TTC549 (cell line): Measurements from ENCODE around the gene SPECC1.
"Not testable (repeated sequence)": the region's sequence is repeated elsewhere in the genome, so short reads cannot be mapped to it uniquely, and the experiment has no call there.

Source experiments
- FAIRE-seq: peaks from 2 replicates; lab custom pipeline; 2012; peaks lifted over from hg19 to GRCh38; lab: Jason Lieb, UNC

Gene SPECC1

DNA sequence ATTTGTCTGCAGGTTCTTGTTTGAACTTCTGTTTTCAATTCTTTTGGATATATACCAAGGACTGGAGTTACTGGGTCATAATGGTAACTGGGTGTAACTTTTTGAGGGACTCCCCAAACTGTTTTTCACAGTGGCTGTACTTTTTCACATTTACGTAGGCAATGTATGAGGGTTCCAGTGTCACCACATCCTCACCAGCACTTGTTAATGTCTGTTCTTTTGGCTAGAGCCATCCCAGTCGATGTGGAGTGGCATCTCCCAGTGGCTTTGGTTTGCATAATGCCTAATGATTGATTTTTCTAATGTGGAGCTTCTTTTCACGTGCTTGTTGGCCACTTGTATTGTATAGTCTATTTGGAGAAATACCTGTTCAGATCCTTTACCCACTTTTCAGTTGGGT, 59.3 kb downstream of the SPECC1 start:
- no peak for FAIRE-seq

DNA sequence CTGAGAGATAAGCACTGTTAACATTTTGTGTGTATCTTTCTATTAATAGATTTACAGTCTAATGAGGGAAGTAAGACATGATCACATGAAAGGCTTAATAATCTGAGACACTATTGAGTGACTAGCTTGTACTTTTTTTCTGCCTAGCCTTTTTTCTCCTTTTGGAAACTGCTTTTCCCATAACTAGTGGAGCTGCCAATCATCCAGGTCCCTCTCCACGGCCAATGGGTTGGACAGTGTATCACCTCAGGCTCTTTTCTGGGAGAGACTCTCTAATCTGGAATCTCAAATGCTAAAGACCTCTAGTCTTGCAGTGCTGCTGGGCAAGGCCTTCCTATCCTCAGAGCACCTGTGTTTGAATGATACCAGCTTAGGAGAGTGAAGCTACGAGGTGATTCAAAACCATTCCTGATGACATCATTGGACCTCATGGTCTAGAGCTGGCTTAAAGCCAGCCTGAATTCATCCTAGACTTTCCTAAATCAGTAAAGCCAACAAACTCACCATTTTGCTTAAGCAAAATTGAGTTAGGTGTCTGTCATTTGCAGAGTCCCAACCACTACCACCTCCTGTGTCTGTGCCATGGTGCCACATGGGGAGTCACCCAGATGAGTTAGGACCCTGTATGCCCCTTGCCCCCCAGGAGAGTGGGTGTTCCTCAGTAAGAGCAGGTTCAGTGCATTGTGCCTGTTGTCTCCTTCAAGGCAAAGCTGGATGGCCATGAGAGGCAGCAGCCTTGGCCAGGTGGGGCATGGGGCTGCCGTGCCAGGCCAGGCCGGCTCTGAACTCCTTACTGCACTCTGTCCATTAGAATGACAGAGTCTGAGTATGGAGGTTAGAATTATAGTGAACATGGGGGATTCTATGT, 62.9 kb downstream of the SPECC1 start:
- no peak for FAIRE-seq

DNA sequence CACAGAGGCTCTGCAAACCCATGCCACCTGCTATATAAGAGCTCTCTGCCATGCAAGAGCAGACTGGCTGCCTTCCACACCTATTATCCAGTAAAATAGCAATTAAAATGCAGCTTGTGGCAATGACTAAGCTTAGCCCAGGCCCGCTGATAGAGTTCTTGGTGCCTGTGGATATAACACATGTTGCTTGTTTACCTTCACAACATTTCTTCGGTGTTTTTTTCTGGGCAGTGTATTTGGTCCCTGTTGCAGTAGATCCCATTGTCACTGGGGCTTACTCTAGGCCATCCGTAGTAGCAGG, 63.5 kb downstream of the SPECC1 start:
- FAIRE-seq: no peak

DNA sequence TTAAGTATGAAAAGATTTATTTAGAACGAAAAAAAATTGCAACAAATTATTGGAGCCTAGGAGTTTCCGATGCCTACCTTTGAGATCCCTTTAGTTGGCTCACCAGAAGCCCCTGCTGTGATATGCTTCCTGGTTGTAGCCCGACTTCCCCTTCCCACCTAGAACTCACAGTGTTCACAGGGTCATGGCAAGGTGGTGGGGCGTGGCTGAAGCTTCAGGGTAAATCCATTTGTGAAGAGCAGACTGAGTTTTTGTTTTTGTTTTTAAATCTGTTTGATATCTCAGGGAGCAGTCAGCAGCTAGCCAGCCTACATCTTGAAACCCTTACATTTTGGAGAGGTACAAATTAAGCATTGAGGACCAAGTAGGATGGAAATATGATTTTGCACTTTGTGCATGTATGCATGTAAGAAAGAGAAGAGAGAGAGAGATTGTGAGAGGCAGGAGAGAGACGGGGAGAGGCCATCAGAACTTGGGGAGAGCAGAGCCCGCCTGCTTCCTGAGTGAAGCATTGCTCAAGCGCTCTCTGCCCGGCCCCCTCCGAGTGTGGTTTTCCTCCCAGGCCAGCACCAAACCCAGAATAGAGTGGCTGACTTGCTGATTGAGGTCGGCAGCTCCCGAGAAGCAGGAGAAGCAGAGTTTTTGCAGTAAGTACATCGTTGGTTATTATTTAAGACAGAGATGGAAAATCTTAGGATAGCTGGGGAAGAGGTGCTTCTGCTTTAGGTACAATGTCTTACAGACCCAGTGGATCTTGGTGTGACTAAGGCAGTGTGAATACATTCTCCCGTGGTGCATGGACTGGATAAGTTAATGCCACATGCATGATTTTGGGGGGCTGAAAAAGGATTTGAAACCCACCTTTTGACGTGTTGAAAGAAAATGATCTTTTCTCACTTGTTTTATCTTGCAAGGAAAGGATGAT, 64.2 kb downstream of the SPECC1 start:
- no peak for FAIRE-seq

DNA sequence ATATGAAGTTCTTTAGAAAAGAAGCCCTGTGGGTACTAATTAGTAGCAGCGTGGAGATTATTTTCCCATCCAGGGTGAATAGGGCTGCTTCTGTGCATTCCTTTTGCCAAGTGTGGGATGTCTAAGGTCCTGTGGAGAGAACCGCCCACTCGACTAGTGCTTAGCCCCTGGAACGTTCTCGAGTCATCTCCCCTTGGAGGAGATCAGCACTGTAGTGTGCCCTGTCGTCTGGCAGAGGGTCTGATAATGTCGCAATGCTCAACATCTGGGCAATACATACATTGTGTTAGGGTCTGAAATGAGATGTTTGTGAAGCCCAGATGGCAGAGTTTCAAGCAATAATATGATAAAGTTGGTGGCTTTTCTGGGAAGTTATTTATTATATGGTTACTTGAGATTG, 64.8 kb downstream of the SPECC1 start:
- no peak for FAIRE-seq

DNA sequence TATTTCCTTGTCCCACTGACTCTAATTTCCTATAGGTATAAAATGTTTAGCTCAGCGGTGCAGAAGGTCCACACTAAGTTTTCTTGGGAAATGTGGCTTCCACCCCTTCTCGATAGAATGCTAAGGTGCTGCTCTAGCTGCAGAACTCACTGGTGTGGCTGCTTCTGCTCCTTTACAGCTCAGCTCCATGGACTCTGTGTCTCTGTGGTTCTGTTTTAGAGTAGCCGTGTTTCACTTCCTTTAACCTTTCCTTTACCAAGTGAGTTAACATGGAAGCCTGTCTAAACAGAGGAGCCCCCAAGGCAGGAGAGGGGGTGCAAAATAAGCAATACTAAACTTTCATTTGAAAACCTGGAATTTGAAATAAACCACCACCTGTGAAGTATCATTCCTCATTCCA, 65.3 kb downstream of the SPECC1 start:
- FAIRE-seq: no peak

DNA sequence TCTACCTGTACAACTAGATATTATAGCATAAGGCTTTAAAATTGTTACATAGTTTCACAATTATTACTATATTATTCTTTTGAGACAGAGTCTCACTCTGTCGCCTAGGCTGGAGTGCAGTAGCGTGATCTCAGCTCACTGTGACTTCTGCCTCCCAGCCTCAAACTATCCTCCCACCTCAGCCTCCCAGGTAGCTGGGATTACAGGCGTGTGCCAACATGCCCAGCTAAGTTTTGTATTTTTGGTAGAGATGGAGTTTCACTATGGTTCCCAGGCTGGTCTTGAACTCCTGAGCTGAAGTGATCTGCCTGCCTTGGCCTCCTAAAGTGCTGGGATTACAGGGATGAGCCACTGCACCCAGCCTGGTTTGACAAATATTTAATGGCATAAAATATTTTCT, 67.0 kb downstream of the SPECC1 start:
- not testable (repeated sequence) for FAIRE-seq

DNA sequence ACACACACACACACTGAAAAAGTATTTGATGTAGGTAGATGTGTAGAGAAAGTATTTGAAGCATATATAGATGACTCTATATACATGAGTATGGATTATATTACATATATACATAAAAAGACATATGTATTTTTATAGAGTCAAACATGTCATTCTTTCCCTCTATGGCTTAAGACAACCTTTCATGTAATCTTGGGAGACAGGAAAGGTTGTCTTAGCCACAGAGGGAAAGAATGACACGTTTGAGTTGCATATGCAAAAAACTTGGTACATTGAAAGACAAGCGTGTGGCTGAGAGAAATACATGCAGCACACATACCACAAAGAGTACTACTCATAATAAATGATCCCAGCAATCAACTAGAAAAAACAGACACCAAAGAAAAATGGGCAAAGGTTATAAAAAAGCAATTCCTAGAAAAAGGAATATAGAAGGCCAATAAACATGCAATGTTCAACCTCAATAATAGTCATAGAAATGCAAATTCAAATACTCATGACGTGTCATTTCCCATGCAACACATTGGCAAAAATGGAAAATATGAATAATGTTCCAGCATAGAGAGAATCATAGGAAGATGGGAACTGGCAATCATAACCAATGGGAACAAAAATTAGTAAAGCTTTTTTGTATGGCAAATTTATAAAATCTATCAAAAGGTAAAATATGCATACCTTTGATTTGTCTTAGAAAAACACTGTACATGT, 69.0 kb downstream of the SPECC1 start:
- FAIRE-seq: no peak

DNA sequence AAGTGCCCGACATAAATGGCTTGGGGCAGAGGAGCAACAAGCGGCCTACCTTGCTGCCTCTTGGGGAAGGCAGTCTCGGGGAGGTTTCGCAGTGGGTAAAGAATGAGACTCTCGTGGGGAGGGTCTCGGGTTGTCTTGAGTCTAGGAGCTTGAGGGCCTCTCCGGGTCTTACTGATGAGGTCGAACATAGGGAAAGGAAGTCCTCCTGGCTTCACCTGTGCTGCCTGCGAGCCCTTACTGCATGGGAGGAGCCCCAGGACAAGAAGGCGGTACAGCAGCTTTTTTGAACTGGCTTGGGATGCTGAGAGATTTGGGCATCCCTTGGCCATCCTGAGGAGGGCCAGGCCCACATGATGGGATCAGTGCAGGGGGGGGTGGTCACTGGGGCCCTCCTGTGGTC, 71.4 kb downstream of the SPECC1 start:
- no peak for FAIRE-seq

DNA sequence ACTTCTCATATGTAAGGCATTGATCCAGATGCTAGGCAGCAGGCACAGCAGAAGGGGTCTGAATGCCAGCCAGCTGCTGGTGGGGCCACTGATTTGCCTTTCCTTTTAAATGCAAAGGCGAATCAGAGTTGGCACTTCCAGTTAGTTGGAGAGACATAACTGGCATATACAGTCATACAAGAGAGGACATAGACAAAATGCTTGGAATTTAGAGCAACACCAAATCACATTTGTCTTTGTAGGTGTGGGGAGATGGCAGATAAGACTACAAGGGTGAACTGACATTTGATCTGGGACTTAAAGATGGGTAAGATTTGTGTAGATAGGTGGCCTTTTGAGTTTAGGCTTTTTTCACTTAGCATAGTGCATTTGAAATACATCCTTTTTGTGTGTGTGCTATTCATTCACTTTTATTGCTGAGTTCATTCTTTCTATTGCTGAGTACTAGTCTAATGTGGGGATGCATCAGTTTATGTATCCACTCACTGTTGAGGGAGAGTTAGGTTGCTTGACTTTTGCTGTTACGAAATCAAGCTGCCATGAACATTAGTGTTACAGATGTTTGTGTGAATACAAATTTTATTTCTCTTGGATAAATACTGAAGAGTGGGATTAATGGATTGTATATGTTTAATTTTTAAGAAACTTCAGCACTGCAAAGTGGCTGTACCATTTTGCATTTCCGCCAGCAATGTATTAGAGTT, 74.1 kb downstream of the SPECC1 start:
- FAIRE-seq: no peak

DNA sequence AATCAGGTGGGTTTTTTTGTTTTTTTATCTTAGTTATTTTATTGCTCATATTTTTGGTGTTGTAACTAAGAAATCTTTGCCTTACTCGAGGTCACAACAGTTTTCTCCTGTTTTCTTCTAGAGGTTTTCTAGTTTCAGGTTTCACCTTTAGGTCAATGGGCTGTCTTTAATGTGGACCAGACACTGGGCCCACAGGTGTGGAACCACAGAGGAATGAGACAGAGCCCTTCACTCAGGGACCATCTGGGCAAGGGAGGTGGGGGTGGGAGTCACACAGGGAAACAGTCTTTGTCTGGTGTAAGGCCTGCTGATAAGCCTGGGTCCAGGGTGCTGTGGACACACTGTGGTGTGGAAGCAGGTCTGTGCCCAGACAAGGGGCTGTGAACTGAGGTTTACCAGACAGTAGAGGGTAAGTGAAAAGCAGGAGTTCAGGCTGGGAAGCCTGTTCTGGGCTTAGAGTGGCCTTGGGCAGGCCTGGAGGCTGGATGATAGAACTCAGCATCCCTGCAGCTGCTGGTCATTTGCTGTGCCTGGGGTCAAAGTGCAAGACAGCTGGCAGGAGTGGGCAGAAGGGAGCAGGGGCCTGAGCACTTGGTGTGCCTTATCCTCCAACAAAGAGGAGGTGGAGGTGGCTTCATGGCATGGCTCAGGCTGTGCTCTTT, 75.6 kb downstream of the SPECC1 start:
- FAIRE-seq: no peak

DNA sequence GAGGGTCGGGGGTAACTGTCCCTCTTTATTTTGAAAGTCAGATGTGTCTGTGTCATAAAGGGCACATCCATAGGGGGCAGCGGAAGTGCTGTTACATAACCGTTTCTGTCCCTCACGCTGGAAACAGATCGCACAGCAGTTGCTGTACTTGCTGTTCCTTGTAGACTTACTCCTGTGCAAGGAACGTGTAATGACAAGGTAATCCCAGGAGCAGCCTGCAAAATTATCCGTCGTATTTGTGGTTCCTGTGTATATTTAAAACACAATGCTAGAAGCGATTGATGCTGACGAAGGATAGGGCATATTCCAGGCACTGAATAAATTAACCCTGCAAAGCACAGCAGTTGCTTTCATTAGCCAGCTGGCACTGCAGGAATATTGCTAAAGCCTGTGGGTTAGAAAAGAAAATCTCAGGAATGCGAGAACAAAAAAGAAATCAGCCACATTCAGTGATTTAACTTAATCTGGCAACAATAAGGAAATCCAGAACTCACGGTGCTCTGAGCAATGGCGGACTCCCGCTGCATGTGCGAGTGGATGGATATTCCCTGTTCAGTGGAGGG, 76.2 kb downstream of the SPECC1 start:
- no peak for FAIRE-seq

DNA sequence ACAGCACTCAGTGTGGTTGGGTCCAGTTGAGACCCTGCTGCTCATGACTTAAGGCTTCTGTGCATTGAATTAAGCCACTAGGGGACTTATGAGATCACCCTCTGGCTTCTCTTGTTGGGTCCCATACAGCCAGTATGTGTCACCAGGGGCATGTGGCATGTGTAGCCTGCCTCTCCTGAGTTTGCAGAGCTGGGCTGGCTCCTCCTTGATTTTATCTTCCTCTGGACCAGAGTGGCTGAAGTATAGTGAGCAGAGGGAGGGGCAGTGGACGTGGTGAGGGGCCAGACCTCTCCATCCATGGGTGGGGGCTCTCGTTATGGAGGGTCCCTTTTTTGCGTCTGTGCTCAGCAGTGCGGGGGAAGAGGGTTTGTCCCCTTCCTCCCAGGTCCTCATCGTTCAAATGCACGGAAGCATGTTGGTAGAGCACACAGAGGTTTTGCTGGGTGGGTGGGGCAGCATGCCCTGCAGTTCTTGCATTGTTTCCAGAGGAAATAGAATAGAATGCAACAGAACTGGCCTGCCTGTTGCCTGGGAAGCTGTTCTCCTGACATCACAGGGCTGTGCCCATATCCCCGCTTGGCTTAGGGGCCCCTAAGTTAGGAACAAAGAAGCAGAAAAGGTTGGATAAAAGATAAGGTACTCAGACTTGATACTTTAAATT, 77.4 kb downstream of the SPECC1 start:
- no peak for FAIRE-seq

DNA sequence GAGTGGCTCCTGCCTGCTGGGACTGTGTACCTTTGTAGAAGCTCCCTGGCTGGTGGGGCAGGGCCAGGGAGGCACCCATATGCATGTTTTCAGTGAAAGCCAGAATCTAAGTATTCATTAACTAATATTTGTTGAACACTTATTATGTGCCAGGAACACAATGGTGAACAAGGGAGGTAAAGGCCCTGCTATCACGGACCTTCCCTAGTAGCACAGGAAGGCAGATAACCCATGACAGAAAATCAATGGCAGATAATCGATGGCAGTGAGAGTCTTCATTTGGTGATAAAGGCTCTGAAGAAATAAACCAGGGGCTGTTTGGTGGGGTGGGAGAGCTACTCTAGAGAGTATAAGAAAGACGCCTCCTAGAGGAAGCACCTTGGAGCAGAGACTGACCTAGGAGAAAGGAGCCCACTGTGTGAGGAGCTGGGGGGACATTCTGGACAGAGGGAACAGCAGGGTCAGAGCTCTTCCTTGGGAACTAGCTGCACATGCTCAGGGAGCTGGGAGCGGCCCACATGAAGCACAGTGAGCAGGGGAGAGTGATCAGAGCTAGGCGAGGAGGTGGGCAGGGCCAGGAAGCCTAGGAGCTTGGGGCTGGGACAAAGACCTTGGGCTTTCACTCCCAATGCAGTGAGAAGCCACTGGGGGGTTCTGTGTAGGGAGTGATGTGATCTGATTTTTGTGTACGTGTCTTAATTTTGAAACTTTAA, 78.5 kb downstream of the SPECC1 start:
- no peak for FAIRE-seq

DNA sequence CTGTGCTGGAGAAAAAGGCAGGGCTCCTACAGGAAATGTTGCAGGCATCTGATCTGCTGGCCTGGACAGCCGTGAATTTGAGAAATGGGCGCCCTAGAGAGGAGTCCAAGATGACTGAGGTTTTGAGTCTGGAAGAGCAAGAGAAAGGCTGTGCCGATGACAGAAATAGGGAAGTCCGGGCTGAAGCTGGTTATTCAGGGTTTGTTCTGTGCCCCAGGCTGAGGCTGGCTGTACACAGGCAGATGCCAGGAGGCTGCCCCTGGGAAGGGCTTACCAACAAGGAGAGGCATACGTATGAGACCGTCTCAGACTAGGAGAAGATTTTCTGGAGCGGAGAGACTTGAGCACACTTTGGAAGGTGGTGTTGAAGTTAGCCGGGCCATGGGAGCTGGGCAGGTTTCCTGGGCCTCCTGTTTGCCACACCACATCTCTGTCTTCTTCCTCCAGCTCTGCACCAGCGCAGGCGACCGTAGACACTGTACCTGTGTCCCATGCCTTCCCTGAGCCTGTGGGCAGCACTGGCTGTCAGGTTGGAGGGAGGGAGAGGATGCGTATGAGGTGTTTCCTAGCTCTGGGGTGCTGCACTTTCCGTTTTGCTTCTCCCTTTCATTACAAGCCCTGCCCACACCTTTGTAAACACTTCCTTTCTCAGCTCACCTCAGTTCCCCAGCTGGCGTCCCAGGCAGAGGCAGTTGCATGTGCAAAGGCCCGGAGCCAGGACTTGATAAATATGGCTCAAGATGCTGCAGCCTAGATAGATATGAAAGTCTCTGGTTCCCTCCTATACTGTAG, 80.8 kb downstream of the SPECC1 start:
- no peak for FAIRE-seq

DNA sequence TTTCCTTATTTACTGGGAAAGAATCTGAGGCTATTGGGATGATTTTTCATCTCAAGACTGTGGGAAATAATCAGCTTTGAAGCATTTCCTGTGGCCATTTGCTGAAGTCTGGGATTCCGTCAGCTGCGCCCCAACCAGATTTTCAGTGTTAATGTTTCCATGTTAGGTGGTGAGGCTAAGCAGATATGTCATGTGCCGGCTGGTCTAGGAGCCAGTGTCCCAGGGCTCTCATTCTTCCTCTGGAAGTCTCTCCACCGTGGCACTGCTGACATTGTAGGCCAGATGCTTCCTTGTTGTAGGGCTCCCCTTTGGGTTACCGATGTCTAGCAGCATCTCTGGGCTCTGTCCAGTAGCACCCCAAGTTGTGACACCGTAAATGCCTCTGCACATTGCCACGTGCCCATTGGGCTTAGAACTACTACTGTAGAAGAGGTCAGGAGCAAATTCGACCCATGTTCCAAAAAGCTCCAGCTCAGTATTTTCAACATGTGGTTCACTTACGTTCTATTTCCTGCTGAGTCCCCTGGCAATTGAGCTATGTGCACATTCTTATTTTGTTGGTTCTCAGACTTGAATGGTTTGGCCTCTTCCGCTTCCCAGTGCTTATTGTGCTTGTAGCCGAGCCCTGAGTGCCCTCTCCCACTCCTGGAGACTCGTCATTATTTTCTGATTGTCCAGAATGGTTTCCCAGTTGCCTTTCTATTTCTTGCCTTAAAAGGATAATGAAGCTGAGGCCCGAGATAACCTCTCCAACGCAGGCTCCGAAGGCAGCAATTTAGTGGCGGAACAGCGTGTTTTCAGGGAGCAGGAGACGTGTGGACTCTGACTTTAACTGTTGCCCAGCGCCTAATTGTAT, 82.2 kb downstream of the SPECC1 start:
- FAIRE-seq: no peak

DNA sequence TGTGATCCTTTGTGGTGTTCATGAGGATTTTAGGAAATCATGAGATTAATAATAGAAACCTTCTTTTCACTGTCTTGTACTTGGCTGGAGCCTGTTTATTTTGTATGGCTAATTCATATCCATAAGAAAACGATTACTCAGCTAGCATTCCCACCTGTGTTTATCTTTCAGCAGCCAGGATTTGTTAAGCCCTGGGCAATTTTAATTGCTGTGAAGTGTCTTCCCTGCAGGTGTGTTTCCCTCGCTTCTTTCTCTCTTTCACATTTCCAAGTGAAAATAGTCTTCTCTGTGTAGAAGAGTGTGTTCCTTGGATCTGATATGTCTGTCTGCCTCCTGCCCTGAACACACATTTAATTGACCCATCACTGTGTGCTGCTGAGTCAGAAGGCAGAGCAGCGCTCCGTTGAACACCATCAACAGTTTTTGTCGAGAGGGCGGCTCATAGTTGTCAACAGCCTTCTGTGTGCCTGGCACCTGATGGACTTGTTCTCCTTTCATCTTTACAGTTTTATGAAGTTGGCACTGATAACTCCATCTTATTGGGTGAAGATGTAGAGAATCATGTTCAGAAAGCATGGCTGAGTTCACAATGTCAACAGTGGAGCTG, 83.2 kb downstream of the SPECC1 start:
- no peak for FAIRE-seq
